Activated CD4-positive, alpha-beta T cell treated with anti-CD3 and anti-CD28 coated beads, Interleukin-2, amount 50 U/mL, for 48 hours (primary cell): ENCODE measurements around the gene TEKT3.

Experiments used
- DNase-seq, 2 experiments: peaks; one replicate each; pipeline ENCODE4 v3.0.0-alpha.2; 2020

Gene TEKT3

DNA sequence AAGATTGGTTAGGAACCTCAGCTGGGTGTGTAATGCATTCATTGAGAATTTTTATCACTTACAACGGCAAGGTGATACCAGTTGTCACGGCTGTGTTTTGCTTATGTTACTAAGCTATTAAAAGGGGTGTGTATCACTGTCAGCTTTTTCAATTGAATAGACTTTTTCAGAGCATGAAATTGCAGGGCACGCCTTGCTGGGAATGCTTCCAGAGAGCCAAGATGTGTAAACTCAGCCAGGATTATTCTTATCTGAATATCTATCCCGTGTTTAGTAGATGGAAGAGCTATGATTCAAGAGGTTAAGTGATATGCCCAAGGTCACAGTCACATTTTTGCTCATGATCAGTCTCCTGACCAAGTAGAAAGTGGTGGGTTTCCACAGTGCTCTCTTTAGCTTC, 6.6 kb upstream of the TEKT3 start:
- no peak for DNase-seq

DNA sequence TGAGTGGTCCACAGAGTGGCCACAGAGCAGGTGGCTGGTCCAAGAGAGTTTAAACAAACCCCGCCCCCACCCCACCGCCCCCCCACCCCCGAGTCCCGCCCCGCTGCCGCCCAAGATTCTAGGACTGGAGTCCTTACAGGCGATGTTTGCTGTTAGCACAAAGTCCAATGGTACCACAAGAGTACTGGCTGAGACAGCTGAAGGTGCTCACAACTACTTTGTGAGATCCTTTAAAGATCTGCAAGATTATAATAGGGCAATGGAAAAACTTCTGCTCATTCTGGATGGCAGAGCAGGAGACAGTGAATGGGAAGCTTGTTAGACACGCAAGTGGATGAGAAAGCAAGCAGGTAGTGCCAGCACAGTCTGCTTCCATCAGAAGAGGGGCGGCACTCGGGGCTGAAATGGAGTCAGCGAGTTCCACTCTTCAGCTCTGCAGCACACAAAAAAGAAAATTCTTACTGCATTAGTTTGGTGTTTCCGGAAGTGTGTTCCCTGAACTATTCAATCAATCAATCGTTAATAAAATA, 4.7 kb upstream of the TEKT3 start:
- DNase-seq = no peak

DNA sequence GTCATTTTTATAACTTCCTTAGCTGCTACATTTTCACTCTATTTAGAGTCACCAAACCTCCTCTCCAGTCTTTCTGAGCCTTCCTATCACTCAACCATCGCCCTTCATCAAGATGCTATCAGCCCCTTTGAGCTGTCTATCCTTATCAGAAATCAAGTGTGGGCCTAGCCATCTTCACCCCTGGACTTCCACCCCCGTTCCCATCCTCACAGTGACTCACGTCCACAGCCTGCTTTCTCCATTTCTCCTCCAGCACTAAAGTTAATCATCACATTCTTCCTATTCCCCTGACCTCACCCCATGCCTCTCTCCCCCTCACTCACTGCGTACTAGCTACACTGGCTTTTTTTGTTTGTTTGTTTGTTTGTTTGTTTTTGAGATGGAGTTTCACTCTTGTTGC, 2.4 kb upstream of the TEKT3 start:
- no peak for DNase-seq

DNA sequence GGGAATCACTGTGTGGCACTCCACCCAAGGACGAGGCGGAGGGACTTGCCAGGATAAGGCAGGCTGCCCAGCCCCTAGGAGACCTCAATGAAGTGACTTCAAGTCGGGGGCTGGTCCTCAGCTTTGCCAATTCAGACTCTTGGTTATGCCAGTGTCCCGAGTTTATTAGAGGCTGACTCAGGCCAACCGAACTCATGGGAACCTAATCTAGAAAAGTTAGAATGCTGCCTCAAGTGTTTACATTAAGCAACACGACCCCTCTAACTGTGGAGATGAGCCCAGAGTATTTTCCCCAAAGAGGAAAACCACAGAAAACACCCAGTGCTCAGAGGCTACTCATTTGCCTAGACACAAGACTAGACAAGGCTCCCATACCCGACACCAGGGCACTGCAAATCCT, 1.1 kb upstream of the TEKT3 start:
- no peak for DNase-seq

DNA sequence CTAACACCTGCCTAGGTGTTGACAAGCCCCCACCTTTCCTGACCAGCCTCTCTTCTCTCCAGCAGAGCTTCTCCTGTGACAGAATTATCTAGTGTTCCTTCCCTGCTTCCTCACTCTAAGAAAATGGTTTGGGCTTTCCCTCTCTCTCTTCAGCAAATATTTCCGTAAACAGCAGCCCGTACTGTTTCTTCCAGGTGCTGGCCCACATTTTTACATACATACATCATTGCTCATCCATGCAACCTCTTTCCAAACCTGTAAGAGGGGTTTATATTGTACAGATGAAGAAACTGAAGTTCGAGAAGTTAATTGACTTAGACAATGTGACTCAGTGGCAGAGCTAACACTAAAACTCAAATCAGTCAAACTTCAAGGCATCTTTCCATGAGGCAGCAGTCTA, 569 bp upstream of the TEKT3 start:
- DNase-seq = no peak

DNA sequence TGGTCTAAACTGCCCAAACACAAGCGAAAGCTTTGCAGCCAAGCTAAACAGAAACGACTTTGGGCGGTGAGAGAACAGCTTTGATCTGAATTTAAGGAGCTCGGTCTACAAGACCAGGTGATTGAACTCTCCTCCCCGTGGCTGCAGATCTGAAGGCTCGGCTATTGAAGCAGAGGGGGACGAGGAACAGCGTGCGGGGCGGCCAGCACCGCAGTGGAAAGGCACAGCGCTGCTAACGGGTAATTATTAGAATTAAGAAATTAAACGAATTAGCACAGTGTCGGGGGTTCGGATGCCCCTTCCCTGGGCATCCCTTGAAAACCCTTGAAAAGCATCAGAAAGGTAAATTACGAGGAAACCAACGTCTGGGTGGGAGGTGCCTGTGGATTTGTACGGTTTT, 431 bp downstream of the TEKT3 start:
- DNase-seq = no peak

DNA sequence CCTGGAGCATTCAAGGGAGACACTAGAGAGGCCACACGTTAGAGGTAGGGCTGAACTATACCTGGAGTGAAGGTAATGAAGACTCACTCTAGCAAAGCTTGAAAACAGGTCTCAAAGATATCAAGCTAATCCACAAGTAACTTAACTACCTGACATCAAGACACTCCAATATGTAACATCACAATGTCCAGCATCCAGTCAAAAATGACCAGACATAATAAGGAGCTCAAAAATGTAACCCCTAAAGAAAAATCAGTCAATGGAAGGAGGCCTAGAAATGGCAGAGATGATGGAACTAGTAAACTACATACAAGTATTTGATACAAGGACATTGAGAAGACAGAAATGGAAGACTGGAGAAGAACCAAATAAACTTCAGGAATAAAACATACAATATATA, 6.0 kb downstream of the TEKT3 start:
- no peak for DNase-seq

DNA sequence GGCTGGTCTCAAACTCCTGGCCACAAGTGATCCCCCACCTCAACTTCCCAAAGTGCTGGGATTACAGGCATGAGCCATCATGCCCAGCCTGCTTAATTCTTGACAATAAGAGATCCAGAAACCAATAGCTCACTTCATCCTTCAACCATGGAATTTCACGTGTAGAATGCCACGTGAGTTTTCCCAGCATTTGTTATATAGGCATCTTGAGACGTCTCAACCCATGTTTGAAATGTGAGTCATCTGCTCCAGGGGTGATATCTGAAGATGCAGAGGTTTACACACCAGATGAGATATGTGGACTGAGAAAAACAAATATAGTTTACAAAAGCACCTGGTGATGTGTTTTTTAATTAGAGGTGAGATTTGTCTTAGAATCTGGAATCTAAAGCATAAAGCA, 7.1 kb downstream of the TEKT3 start:
- DNase-seq = no peak

DNA sequence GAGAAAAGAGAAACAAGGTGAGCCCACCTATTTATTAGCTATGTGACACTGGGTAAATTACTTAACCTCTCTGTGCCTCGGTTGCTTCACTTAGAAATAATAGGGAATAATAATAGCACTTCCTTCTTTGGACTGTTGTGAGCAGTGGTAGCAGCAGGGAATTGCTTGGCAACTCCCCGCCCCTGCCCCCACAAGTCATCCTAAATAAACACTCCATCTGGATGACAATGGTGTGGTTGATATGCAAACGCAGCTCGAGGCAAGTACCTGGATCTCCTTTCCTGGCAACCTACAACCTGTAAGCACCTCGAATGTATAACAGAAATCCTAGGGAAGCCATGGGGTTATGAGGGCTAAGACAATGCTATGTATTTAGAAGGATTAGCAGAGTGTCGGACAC, 9.1 kb downstream of the TEKT3 start:
- no peak for DNase-seq

DNA sequence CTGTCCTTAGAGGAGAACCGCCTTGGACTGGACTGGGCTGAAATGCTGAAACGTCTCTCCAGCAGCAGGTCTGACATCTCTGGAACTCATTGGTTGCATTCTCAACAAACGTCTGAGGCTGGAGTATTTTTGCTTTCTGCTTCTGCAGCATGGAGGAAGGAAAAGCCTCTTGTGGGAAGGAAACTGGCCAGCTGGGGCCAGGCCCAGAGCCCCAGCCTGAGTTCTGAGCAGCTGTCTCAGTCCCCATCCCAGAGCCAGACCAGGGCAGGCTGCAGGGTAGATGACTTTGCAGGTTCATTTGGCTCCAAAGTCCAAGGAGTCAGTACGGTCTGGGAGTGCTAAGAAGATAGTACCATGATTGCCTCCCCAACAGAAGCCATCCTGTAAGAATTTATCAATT, 18.3 kb downstream of the TEKT3 start:
- DNase-seq = no peak

DNA sequence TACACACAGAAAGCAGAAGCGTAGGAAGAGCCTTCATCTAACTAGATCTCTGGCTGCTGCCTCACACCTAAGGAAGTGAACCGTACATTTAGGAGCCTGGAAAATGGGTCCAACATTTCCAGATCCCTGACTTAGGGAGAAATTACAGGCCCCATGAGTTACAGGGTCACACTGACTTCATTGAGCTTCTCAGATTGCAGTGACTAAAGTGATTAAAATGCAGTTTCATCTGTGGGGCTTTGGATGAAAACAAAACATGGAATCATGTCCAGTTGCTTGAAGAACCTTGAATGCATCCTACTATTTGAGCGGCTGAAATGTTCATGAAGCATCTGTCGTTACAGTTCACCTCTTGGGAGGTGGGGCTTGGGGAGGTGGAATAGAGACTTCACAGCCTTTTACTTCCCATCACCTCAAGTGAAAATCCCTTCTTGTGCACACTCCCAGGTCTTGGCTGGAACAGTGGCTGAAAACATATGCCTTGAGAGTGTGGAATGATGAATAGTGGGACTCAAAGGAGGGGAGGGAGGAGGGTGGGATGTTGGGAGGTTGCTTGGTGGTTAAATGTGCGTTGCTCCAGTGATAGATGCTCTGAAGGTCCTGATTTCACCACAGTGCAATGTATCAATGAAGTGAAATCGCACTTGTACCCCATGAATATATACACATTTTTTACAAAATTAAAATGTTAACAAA, 19.7 kb downstream of the TEKT3 start:
- no peak for DNase-seq

DNA sequence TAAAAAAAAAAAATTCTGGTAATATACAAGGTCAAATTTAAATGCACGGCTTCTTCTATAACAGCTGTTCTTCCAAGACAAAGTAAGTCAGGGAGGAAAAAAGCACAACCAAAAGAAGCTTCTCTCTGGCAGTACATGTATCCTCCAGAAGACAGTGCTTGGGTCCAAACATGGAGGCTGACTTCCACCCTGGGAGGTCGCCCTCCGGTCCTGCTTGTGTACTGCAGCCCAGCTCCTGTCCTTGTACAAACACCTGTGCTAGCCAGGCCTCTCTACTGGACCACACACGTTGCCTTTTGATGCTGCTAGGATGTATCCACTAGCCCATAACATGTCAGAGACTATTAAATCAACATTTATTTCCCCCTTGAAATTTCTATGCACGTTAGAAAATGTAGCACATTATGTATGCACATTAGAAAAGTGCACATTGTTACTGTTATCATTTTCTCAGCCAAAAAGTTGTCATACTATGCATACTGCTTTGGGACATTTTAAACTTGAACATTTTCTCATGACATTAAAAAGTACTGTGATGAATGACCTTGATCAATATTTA, 21.9 kb downstream of the TEKT3 start:
- no peak for DNase-seq

DNA sequence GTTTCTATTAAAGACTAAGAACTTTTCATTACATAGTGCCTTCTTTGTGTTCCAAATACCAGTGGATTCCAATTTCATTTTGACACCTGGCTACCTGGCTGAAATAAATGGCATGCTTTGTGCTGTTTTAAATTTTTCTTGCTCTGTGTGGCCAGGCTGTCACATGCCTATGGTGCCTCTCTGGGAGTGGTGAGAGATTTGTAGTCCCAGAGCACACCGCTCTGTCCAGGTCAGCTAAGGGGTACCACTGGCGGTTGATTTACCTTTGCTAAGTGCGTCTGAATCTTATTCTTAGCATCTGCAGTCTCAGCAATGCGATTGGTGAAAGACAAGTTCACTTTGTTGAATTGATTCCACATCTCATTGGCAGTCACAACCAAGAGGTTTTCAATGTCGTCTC, 29.4 kb downstream of the TEKT3 start:
- DNase-seq = no peak

DNA sequence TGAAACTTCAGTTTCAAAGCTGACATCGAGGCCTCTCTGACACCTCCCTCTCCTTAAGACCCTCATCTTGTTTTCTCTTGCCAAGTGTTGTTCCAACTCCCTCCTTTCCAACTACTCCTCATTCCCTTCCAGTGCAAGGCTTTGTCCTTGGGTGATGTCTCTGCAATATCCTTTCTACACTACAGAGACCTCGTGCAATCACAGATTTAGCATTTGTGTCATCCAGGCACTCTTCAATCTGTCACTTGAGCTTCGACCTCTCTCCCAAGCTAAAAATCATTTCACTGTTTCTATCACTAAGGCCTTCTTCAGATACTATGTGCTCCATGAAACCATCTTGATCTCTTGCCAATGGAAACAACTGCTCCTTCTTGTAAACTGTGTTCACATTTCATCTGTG, 31.6 kb downstream of the TEKT3 start:
- no peak for DNase-seq

DNA sequence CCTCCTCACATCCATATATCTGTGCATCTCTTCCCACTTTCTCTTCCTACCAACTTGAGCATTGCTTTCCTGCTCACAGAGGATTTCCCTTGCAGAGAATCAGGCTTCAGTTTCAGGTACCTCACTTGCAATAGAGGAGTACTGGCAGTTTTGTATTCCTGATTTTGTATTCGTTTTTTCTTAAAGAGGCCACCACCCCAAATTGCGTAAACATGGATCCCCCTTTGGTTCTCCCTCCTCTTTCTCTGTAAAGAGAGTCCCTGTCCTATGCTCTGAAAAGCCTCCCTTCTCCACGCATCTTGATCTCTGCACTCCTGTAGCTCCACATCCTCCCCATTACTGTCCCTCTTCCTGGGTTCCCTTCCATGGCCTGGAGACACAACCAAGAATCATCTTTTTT, 32.2 kb downstream of the TEKT3 start:
- no peak for DNase-seq

DNA sequence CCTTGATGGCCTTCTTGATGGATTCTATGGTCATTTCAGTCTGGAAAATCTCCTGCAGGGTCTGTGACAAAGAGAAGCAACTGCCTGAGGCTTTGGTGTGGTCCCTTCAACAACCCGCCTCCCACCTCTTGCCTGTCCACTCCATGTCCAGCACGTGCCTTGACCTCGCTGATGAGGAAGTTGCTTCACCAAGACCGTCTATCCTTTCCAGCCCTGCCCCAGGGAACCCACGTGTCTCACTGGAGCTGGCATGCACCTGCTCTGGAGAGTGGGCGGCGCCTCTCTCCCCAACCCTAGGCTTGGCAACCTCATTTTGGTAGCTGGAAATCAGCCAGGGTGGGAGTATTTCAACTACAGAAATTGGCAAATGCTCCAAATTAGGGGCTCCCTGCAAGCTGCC, 32.6 kb downstream of the TEKT3 start:
- DNase-seq = no peak

DNA sequence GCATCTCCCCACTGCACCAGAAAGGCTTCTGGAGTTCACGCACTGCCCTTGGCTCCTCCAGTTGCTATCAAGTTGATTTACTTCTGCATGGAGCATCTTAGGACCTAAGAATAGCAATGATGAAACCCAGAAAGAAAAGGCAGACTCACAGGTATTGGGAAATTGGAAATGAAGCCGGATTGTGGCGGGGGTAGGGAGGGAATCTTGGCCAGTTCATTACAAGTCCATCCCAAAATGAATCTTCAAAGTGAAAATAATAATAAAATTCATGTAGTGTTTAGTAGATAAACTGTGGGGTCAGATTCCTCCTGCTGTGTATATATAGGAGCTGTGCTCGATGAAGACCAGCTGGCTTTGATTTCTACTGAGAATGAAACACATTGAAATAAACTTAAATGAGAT, 33.7 kb downstream of the TEKT3 start:
- no peak for DNase-seq

DNA sequence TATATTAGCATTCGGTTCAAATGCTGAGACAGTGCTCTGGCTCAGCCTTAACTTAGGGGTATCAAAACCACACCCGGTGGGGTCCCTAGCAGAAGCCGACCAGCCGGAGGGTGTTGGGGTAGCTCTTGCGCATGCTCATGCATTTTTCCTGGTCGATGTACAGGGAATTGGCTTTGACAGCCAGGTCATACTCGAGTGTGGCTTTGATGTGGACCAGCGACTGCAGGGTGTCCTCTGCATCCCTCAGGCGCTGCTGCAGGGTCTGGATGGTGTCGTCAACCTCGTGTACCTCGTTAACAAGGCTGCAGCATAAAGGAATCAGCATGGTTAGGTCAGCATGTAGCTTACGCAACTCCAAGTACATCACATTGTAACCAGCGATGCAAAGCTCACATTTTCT, 37.5 kb downstream of the TEKT3 start:
- no peak for DNase-seq

DNA sequence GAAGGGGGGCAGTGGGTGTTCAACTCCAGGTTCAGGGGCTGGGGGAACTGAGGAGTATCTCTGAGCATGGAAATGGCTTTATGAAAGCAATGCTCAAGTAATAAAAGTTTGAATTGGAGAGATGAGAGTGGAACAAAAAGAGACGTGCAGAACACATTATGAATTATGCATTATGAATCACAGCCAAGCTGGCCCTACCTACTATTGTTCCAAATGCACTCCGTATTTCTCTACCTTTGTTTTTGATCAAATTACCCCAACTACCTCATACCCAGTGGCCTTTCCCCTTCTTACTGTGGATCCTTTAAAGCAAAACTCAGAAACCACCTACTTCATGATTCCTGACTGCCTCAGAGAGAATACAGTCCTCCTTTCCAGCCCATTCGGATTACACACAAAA, 38.1 kb downstream of the TEKT3 start:
- no peak for DNase-seq

DNA sequence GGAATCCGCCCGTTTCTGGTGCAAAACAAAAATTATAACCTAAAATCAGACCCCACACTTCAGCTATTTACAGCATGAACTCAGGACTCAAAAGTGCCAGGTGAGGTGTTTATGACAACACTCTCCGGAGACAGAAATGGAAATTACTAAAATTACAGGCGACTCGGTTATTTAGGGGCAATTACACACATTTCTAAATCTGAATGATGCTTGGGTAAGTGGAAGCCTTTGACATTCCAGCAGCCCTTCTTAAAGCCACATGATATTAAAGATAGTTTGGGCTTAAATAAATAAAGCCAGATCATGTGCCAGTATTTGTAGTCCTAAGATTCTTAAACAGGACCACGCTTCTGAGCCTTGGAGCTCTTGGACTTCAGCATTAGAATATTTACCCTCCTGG, 39.6 kb downstream of the TEKT3 start:
- DNase-seq = no peak

DNA sequence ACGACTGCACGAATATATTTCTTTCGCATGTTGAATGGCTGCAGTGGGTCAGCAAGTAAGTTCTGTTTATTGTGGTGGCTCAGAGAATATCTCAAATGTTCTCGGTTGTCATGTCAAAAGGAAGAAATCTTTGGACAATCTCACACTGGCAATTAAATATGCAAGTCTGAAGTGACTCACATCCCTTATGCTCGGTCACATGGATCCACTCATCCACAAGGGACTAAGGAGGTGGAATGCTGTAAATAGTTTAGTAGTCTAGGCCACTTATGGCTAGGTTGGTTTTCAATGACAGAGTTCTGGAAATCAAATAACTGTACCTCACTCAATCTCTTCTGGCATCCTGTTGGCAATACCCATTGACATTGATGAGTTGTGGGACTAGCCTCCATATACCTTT, 43.2 kb downstream of the TEKT3 start:
- DNase-seq = no peak

DNA sequence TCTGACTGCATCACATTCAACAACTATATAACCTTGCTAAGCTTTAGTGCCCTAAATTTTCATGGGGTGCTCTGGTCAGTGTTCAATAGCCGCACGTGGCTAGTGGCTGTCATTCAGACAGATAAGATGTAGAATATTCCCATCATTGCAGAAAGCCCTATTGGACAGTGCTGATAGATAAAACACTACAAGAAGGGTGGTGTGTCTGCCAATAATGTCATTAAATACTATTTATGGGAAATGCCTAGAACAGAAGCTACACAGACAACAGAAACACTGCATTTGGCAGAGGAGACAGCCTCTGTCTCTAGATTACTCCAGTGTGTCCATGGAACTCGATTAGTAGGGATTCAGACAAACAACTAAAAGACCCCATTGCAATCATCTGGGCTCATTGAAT, 47.8 kb downstream of the TEKT3 start:
- no peak for DNase-seq

DNA sequence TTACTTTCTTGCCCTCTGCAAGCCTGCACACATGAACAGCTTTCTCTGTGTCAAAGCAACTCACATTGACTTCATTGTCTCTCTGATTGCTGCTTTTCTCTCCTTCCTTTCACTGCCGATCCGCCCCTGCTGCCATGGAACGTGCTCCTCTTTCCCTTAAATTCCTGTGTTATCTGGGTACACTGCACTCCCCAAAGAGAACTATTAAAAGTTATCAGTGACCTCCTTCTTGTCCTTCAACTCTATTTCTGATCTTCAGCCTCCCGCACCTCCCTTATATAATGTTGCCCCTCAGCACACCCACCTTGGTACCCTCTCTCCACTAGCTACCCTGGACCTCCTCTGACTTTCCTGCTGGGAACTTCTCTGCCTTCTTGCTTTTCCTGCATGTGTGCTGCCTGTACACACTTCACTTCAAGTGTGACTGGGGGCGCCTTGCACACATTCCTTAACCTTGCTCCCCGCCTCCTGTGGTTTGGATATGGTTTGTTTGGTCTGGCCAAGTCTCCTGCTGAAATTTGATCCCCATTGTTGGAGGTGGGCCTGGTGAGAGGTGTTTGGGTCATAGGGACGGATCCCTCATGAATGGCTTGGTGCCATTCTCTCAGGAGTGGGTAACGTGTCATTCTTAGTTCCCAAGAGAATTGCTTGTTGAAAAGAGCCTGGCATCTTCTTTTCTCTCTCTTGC, 49.6 kb downstream of the TEKT3 start:
- DNase-seq = no peak

DNA sequence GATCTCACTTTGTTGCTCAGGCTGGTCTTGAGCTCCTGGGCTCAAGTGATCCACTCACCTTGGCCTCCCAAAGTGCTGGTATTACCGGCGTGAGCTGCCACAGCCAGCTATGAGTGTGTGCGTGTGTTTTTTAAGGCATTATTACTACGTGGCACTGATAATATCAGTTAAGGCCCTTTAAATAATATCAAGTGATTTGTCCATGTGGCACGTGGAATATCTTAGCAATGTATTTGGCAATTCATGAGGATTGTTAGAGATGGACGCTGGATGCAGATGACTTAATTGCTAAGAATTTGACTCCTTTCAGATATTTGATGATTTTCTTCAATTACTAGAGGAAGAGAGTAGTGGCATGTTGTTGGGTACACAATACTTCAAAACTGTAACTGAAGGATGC, 50.8 kb downstream of the TEKT3 start:
- no peak for DNase-seq
